ENCODE results near the gene SOX5.

DNA sequence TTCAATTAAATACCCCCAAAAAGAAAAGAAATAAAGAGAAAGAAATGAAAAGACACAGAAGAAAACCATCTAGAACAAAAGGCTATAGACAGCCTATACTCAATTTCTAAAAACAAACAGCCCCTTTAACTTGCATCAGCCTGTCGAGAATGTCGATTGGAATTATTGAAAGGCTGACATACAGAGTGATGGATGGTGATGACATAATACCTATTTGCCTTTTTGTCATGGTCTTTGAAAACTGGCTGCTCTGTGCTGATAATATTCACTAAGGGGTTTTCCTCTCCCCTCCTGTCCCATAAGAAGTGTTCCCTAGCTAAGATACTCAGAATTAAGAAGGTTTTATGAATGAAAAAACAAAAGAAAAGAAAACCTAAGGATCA, 393.7 kb downstream of the SOX5 start:
- TF ChIP-seq POLR2A (IDR thresholded peaks at IDR 0.05) (no peak), POLR2AphosphoS5 (IDR thresholded peaks at IDR 0.05; ENCODE audit: insufficient read depth in 1 of 2, low read depth in 1 of 2) (no peak)
- TF ChIP-seq, protein P1, sequence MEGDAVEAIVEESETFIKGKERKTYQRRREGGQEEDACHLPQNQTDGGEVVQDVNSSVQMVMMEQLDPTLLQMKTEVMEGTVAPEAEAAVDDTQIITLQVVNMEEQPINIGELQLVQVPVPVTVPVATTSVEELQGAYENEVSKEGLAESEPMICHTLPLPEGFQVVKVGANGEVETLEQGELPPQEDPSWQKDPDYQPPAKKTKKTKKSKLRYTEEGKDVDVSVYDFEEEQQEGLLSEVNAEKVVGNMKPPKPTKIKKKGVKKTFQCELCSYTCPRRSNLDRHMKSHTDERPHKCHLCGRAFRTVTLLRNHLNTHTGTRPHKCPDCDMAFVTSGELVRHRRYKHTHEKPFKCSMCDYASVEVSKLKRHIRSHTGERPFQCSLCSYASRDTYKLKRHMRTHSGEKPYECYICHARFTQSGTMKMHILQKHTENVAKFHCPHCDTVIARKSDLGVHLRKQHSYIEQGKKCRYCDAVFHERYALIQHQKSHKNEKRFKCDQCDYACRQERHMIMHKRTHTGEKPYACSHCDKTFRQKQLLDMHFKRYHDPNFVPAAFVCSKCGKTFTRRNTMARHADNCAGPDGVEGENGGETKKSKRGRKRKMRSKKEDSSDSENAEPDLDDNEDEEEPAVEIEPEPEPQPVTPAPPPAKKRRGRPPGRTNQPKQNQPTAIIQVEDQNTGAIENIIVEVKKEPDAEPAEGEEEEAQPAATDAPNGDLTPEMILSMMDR (IDR thresholded peaks at IDR 0.05), result no peak

Measured in vagina (tissue), 2 donors.